ENCODE results near the gene NUP98. TPM values are rescaled to one million over a fixed set of nuclear protein-coding genes. Genes with fewer than 3 reads are reported as not detected.

NUP98 gene
- total and polyA plus RNA-seq, 10 of the 15 experiments (the other 5 are each of a cell fraction or from before 2014, with no cell fraction given) = 21.7 to 108 (median 78.9) TPM

- TF ChIP-seq ATF2 (IDR thresholded peaks at IDR 0.05; ENCODE audit: low read length) = no peak
- TF ChIP-seq CBX3 (IDR thresholded peaks at IDR 0.05; ENCODE audit: borderline replicate concordance, low read depth) = no peak
- TF ChIP-seq RB1 (IDR thresholded peaks at IDR 0.05; ENCODE audit: borderline replicate concordance) = no peak
- TF ChIP-seq, protein P1, sequence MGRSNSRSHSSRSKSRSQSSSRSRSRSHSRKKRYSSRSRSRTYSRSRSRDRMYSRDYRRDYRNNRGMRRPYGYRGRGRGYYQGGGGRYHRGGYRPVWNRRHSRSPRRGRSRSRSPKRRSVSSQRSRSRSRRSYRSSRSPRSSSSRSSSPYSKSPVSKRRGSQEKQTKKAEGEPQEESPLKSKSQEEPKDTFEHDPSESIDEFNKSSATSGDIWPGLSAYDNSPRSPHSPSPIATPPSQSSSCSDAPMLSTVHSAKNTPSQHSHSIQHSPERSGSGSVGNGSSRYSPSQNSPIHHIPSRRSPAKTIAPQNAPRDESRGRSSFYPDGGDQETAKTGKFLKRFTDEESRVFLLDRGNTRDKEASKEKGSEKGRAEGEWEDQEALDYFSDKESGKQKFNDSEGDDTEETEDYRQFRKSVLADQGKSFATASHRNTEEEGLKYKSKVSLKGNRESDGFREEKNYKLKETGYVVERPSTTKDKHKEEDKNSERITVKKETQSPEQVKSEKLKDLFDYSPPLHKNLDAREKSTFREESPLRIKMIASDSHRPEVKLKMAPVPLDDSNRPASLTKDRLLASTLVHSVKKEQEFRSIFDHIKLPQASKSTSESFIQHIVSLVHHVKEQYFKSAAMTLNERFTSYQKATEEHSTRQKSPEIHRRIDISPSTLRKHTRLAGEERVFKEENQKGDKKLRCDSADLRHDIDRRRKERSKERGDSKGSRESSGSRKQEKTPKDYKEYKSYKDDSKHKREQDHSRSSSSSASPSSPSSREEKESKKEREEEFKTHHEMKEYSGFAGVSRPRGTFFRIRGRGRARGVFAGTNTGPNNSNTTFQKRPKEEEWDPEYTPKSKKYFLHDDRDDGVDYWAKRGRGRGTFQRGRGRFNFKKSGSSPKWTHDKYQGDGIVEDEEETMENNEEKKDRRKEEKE (IDR thresholded peaks at IDR 0.05) = no peak
- no peak for TF ChIP-seq FOXK2 (IDR thresholded peaks at IDR 0.05)
- TF ChIP-seq, protein P2, sequence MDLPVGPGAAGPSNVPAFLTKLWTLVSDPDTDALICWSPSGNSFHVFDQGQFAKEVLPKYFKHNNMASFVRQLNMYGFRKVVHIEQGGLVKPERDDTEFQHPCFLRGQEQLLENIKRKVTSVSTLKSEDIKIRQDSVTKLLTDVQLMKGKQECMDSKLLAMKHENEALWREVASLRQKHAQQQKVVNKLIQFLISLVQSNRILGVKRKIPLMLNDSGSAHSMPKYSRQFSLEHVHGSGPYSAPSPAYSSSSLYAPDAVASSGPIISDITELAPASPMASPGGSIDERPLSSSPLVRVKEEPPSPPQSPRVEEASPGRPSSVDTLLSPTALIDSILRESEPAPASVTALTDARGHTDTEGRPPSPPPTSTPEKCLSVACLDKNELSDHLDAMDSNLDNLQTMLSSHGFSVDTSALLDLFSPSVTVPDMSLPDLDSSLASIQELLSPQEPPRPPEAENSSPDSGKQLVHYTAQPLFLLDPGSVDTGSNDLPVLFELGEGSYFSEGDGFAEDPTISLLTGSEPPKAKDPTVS (IDR thresholded peaks at IDR 0.05; ENCODE audit: low read depth, low read length) = no peak
- no peak for TF ChIP-seq CREM (IDR thresholded peaks at IDR 0.05; ENCODE audit: low read depth)
These were observed 90.2 kb downstream of the NUP98 start (continued) for GRCh38 chr11:3707176-3707575.

Measured in GM12878 (cell line).